OCI-LY3 (cell line): ENCODE measurements around the gene HES6.

ENCODE experiments used
- H2AFZ ChIP-seq: fragments of 200-600, 300-600 bp; shearing (Covaris generic); 2 replicates; pipeline ENCODE4 v1.6.0; 2014; ENCODE audit warnings: antibody characterized with exemption, low read depth, low read length
- H3K27ac ChIP-seq: fragments of 200-600, 300-600 bp; sonication (generic); 2 replicates; pipeline ENCODE4 v1.5.1; 2014; ENCODE audit warnings: mild to moderate bottlenecking, low read length, moderate library complexity, mixed read lengths
- H3K27me3 ChIP-seq: fragments of 200-600, 300-600 bp; sonication (generic); 2 replicates; pipeline ENCODE4 v1.6.1; 2014; ENCODE audit warnings: low read depth, low read length, mixed read lengths
- H3K36me3 ChIP-seq: fragments of 200-600, 300-600 bp; sonication (generic); replicated peaks from 2 replicates; pipeline ENCODE3; 2014; ENCODE audit warnings: low read depth, low read length, mixed read lengths
- H3K4me1 ChIP-seq: fragments of 300-600, 200-600 bp; sonication (generic); 2 replicates; pipeline ENCODE4 v1.6.1; 2014; ENCODE audit warnings: low read length, mixed read lengths
- H3K4me2 ChIP-seq: fragments of 200-600, 300-600 bp; sonication (generic); 2 replicates; pipeline ENCODE4 v1.6.1; 2014; ENCODE audit warnings: low read length, mixed read lengths
- H3K4me3 ChIP-seq: fragments of 300-600, 200-600 bp; sonication (generic); 2 replicates; pipeline ENCODE4 v1.5.1; 2014; ENCODE audit warnings: antibody characterized with exemption, mild to moderate bottlenecking, low read length, moderate library complexity
- H3K79me2 ChIP-seq: fragments of 300-600, 200-600 bp; shearing (Covaris generic); 2 replicates; pipeline ENCODE4 v1.6.1; 2014; ENCODE audit warnings: mild to moderate bottlenecking, low read length, mixed read lengths
- H3K9ac ChIP-seq: fragments of 300-600, 200-600 bp; shearing (Covaris generic); 2 replicates; pipeline ENCODE4 v1.6.0; 2014; ENCODE audit warnings: mild to moderate bottlenecking, low read length, moderate library complexity
- H3K9me3 ChIP-seq: fragments of 200-600, 300-600 bp; shearing (Covaris generic); 2 replicates; pipeline ENCODE4 v1.6.1; 2014; ENCODE audit warnings: low read length, mixed read lengths; ENCODE audit not compliant: insufficient read depth
- H4K20me1 ChIP-seq: fragments of 200-600, 300-600 bp; sonication (generic); 2 replicates; pipeline ENCODE4 v1.6.1; 2016; ENCODE audit warnings: low read length, mixed read lengths; ENCODE audit not compliant: insufficient read depth
- CTCF ChIP-seq: fragments of 200-600, 300-600 bp; sonication (generic); IDR thresholded peaks from 2 replicates; pipeline ENCODE4 v1.5.1; 2014; ENCODE audit warnings: antibody characterized with exemption, low read length, low read depth
- EZH2phosphoT487 ChIP-seq: fragments of 200-600 bp; shearing (Covaris generic); IDR thresholded peaks from 2 replicates; pipeline ENCODE4 v1.6.1; 2018; ENCODE audit warnings: antibody characterized with exemption, mixed run types, low read depth

The HES6 gene

DNA sequence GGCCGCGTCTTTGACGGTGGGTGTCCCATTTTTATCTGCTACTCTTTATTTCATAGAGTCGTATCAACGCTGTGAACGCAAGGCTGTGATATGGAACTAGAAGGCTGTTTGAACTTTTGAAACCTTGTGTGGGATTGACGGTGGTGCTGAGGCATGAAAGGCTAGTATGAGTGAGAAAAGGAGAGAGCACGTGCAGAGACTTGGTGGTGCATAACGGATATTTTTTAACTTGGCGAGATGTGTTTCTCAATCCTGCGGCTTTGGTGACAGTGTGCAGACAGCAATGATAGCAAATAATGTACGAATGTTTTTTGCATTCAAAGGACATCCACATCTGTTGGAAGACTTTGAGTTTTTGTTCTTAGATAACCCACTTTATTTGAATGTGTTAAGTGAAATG is 6.2 kb downstream of the HES6 start:
- H4K20me1 ChIP-seq = no peaks in the 10 kb centered on the region
- no peaks in the 10 kb centered on the region for H3K4me1 ChIP-seq
- TF ChIP-seq EZH2phosphoT487 (no peak), CTCF (no peak)
- H3K9me3 ChIP-seq = no peaks in the 10 kb centered on the region
- H3K9ac ChIP-seq = no peak overlapping the region
- no peaks in the 10 kb centered on the region for H3K36me3 ChIP-seq
- H3K27ac ChIP-seq = no peak overlapping the region
- no peak overlapping the region for H3K4me2 ChIP-seq
- H3K27me3 ChIP-seq = no peaks in the 10 kb centered on the region
- H3K79me2 ChIP-seq = no peaks in the 10 kb centered on the region
- no peak overlapping the region for H2AFZ ChIP-seq
- H3K4me3 ChIP-seq = no peak overlapping the region

DNA sequence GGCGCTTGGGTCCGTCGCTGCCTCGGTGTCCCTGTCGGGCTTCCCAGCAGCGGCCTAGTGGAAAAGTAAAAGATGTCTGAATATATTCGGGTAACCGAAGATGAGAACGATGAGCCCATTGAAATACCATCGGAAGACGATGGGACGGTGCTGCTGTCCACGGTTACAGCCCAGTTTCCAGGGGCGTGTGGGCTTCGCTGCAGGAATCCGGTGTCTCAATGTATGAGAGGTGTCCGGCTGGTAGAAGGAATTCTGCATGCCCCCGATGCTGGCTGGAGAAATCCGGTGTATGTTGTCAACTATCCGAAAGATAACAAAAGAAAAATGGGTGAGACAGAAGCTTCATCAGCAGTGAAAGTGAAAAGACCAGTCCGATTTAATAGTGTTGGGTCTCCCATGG is 8.0 kb downstream of the HES6 start:
- Histone ChIP-seq H3K27ac (no peak overlapping the region), H3K4me3 (no peak overlapping the region), H3K4me1 (no peaks in the 10 kb centered on the region), H3K79me2 (no peaks in the 10 kb centered on the region), H3K9ac (no peak overlapping the region), H3K36me3 (no peaks in the 10 kb centered on the region), H3K27me3 (no peaks in the 10 kb centered on the region), H3K4me2 (no peak overlapping the region), H3K9me3 (no peaks in the 10 kb centered on the region), H2AFZ (no peak overlapping the region), H4K20me1 (no peaks in the 10 kb centered on the region)
- no peak for TF ChIP-seq CTCF
- TF ChIP-seq EZH2phosphoT487 = no peak

DNA sequence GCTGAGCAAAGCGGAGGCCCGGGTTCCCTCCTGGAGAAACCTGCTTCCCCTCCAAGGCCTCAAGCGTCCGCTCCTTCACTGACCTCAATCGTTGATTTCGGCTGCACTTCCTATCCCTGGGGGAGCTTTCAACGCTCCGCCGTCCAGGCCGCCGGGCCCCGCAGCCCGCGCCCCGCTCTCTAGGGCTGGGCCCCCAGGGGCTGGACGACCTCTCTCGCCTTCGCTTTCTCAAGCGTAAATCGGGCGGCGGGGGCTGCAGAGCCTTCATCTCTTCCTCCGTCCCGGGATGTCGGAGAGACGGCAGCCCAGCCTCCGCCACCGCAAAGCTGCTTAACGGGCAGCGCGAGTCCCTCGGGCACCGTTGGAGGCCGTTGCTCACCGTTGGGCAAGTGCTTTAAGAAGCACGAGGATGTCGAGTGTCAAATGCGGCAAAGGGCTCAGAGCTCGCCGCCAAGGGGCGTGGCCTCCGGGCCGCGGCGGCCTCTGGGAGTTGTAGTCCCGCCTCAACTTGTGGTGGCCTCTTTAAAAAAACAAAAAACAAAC is 8.5 kb downstream of the HES6 start:
- no peaks in the 10 kb centered on the region for H3K79me2 ChIP-seq
- no peaks in the 10 kb centered on the region for H3K9me3 ChIP-seq
- H3K4me2 ChIP-seq = no peak overlapping the region
- no peaks in the 10 kb centered on the region for H3K4me1 ChIP-seq
- H3K27me3 ChIP-seq = no peaks in the 10 kb centered on the region
- H2AFZ ChIP-seq = no peak overlapping the region
- H4K20me1 ChIP-seq = no peaks in the 10 kb centered on the region
- H3K36me3 ChIP-seq = no peaks in the 10 kb centered on the region
- no peak overlapping the region for H3K4me3 ChIP-seq
- H3K27ac ChIP-seq = no peak overlapping the region
- no peak overlapping the region for H3K9ac ChIP-seq
- TF ChIP-seq EZH2phosphoT487 (no peak), CTCF (no peak)

- H3K36me3 ChIP-seq = no peaks in the 10 kb centered on the region
- no peaks in the 10 kb centered on the region for H3K27me3 ChIP-seq
- H3K9me3 ChIP-seq = no peaks in the 10 kb centered on the region
- H3K79me2 ChIP-seq = no peaks in the 10 kb centered on the region
- H3K27ac ChIP-seq = no peak overlapping the region
- no peaks in the 10 kb centered on the region for H4K20me1 ChIP-seq
- H3K4me1 ChIP-seq = 0 out of 2 replicates have a peak, but pooled peaks cover 2% of the 10 kb centered on the region
- no peak for TF ChIP-seq EZH2phosphoT487
- TF ChIP-seq CTCF = no peak
- no peak overlapping the region for H3K4me2 ChIP-seq
- no peak overlapping the region for H2AFZ ChIP-seq
- H3K9ac ChIP-seq = no peak overlapping the region
- H3K4me3 ChIP-seq = no peak overlapping the region
These were observed 9.1 kb downstream of the HES6 start for GRCh38 chr2:238230699-238231098.
